ENCODE results near the gene APOBEC3F.

APOBEC3F gene

DNA sequence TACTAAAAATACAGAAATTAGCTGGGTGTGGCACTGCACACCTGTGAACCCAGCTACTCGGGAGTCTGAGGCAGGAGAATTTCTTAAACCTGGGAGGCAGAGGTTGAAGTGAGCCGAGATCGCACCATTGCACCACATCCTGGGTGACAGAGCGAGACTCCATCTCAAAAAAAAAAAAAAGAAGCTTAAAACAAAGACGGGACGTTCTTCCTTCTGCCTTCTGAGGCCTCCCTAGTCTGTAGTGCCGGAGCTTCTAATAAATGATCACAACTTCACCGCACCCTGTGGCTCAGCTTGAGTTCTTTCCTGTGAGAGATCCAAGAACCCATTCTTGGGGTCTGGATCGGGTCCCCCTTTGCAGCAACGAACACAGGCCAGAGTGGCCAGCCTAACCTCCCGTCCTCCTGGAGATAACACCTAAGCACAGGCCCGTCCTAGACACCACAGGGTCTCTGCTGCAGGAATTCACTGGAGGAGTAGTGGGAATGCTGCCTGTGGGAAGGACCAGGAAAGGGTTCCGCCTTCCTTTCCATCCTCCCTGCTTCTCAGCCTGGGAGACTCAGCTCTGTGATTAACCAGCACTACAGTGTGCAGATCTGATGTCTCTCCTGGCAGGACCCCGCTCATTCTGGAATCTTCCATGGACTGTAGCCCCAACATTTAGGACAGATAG lies 54.2 kb downstream of the APOBEC3F start:
- DNase-seq = no peak

DNA sequence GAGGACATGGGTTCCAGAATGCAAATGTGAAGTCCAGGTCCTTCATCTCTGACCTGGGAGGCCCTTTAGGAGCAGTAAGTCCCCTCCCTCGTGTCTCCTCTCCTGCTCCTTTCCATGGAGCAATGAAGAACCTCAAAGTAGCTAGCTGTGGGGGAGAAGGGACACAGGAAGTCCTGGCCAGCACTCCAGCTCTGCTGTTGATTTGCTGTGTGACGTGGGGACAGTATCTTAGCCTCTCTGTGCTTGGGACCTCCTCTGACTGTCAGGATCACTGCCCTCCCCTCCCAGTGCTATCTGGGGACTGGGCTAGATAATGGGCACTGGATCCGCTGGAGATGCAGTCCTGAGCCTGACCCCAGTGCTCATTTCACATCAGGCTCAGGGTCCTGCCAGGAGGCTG lies 55.3 kb downstream of the APOBEC3F start:
- no peak for DNase-seq

GRCh38 chr22:39097098-39098020 lies 56.7 kb downstream of the APOBEC3F start, which contains the start of gene APOBEC3H:
TSS of gene APOBEC3H (plus strand) at chr22:39097244. CDS start at chr22:39100279, 3,035 bp downstream.
- DNase-seq = no peak

DNA sequence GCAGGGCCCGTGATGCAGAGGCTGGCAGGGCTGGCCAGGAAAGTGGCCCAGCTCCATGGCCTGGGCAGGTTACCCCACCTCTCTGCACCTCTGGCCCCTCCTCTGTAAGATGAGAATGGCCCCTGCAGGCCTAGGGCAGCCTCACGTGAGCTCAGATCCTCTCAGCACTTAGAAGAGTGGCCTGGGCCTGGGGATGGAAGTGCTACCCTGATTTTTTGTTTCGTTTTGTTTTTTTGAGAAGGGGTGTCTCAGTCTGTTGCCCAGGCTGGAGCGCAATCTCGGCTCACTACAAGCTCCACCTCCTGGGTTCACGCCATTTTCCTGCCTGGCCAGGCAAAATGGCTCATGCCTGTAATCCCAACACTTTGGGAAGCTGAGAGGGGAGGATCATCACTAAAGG lies 57.4 kb downstream of the APOBEC3F start:
- DNase-seq = no peak

DNA sequence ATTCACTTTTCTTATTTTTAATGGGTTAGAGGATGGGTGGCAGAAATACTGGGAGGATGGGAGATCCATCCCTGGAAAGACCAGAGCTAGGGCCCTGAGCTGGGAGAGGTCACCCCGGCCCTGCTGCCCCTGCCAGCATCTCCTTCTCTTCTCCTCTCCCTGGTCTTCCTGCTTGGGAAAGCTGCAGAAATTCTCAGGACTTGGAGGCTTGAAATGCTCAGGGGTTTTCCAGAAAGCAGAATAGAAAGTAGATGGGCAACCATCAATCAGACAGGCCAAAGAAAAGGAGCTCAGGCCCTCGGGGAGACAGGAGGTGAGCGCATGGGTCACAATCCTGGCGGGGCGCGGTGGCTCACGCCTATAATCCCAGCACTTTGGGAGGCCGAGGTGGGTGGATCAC lies 57.9 kb downstream of the APOBEC3F start:
- DNase-seq = no peak

DNA sequence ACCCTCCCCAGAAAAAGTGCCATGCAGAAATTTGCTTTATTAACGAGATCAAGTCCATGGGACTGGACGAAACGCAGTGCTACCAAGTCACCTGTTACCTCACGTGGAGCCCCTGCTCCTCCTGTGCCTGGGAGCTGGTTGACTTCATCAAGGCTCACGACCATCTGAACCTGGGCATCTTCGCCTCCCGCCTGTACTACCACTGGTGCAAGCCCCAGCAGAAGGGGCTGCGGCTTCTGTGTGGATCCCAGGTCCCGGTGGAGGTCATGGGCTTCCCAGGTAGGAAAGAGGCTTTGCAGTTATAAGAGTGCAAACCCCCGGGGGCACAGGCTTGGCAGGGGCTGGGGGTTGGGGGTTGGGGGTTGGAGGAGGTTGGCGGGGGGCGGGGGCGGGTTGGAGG lies 60.6 kb downstream of the APOBEC3F start:
- no peak for DNase-seq

- DNase-seq = no peak
Observed at GRCh38 chr22:39103431-39103830, 62.8 kb downstream of the APOBEC3F start.

All from NCI-H187 (cell line).